ENCODE measurements around the gene SMKR1.

DNA sequence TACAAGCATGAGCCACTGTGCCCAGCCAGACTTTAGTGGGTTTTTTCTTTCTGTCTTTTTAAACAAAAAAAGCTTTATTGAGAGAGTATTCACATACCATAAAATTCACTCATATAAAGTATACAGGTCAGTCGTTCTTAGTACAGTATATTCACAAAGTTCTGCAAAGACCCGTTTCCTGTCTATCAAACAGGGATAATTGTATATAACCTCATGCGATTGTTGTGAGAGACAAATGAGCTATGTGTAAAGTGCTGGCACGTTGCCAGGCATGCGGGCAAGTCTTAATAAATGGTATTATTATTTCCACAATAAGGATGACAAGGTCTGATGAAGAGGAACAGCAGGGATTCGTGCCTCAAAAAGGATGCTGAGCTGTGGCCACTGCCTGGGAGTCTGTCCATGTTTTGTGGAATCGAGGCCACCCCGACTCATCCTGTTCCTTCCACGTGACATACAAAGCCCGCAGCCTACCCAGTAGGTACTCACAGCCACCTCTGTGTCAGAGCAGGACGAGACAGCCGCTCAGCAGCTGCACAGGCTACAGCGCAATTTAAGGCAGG is 51.6 kb downstream of the SMKR1 start:
- TF ChIP-seq, protein P1, sequence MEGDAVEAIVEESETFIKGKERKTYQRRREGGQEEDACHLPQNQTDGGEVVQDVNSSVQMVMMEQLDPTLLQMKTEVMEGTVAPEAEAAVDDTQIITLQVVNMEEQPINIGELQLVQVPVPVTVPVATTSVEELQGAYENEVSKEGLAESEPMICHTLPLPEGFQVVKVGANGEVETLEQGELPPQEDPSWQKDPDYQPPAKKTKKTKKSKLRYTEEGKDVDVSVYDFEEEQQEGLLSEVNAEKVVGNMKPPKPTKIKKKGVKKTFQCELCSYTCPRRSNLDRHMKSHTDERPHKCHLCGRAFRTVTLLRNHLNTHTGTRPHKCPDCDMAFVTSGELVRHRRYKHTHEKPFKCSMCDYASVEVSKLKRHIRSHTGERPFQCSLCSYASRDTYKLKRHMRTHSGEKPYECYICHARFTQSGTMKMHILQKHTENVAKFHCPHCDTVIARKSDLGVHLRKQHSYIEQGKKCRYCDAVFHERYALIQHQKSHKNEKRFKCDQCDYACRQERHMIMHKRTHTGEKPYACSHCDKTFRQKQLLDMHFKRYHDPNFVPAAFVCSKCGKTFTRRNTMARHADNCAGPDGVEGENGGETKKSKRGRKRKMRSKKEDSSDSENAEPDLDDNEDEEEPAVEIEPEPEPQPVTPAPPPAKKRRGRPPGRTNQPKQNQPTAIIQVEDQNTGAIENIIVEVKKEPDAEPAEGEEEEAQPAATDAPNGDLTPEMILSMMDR (conservative IDR thresholded peaks at IDR 0.05 in 1 of 2, IDR thresholded peaks at IDR 0.05 in 1 of 2; ENCODE audit: extremely low read depth in 1 of 2, insufficient read depth in 1 of 2, low read depth in 1 of 2, low read length in 2 of 2) = no peak
- TF ChIP-seq EZH2 (IDR thresholded peaks at IDR 0.05; ENCODE audit: borderline replicate concordance, low read length) = no peak
